ENCODE results near the gene SSX7.
"Not testable (repeated sequence)": the region's sequence is repeated elsewhere in the genome, so short reads cannot be mapped to it uniquely, and the experiment has no call there.

SSX7 gene

GRCh38 chrX:52654800-52655199 is at the start of gene SSX7:
SSX7 (minus strand) TSS chrX:52654900; CDS start chrX:52653472, 1,428 bp downstream.
- DNase-seq (ENCODE audit: low read depth, low spot score), result not testable (repeated sequence)

GRCh38 chrX:52692034-52692433 is 37.3 kb upstream of the SSX7 start:
- not testable (repeated sequence) for DNase-seq (ENCODE audit: low read depth, low spot score)

GRCh38 chrX:52662218-52662617 is 7.5 kb upstream of the SSX7 start:
- not testable (repeated sequence) for DNase-seq (ENCODE audit: low read depth, low spot score)

GRCh38 chrX:52655475-52655874 is 775 bp upstream of the SSX7 start:
- not testable (repeated sequence) for DNase-seq (ENCODE audit: low read depth, low spot score)

- DNase-seq (ENCODE audit: low read depth, low spot score), result not testable (repeated sequence)
These were observed 4.0 kb downstream of the SSX7 start for GRCh38 chrX:52650676-52651075.

- DNase-seq (ENCODE audit: low read depth, low spot score), result not testable (repeated sequence)
These were observed 5.7 kb downstream of the SSX7 start for GRCh38 chrX:52648956-52649355.

- not testable (repeated sequence) for DNase-seq (ENCODE audit: low read depth, low spot score)
These were observed 26.2 kb downstream of the SSX7 start for GRCh38 chrX:52628483-52628882.

- DNase-seq (ENCODE audit: low read depth, low spot score), result not testable (repeated sequence)
These were observed 34.0 kb downstream of the SSX7 start for GRCh38 chrX:52620661-52621060.

- no peak for DNase-seq (ENCODE audit: low read depth, low spot score)
These were observed 45.7 kb downstream of the SSX7 start for GRCh38 chrX:52608961-52609360.

- not testable (repeated sequence) for DNase-seq (ENCODE audit: low read depth, low spot score)
These were observed 51.5 kb downstream of the SSX7 start for GRCh38 chrX:52603151-52603550.

GRCh38 chrX:52598886-52599285 is 55.8 kb downstream of the SSX7 start:
- no peak for DNase-seq (ENCODE audit: low read depth, low spot score)

- DNase-seq (ENCODE audit: low read depth, low spot score), result no peak
These were observed 60.0 kb downstream of the SSX7 start for GRCh38 chrX:52594658-52595057.
